ENCODE results near the gene LGALS4.
"Not testable (repeated sequence)": the region's sequence is repeated elsewhere in the genome, so short reads cannot be mapped to it uniquely, and the experiment has no call there.

GRCh38 chr19:38829203-38829602 is 16.5 kb upstream of the LGALS4 start:
- TF ChIP-seq CTCF, POLR2A (IDR thresholded peaks at IDR 0.05): not testable (repeated sequence)

All from ovary (tissue), 3 donors.